ENCODE results near the gene ELMO2.

- TF ChIP-seq FOXM1 (IDR thresholded peaks at IDR 0.05; ENCODE audit: borderline replicate concordance, low read depth) (no peak), MAX (IDR thresholded peaks at IDR 0.05) (no peak), EP300 (IDR thresholded peaks at IDR 0.05; ENCODE audit: borderline replicate concordance) (no peak), REST (IDR thresholded peaks at IDR 0.05; ENCODE audit: low read depth) (no peak), YY1 (IDR thresholded peaks at IDR 0.05; ENCODE audit: low read depth) (no peak)
Observed at GRCh38 chr20:46332373-46333160, 73.8 kb downstream of the ELMO2 start.

Measured in Ishikawa (cell line).